K562 (cell line): ENCODE data around the gene CD48. TPM values are rescaled to one million over a fixed set of nuclear protein-coding genes. Genes with fewer than 3 reads are reported as not detected.
"Not testable (repeated sequence)": the region's sequence is repeated elsewhere in the genome, so short reads cannot be mapped to it uniquely, and the experiment has no call there.

Experiments used
- ARID1B ChIP-seq: fragments of 450-650 bp; IDR thresholded peaks from 2 replicates; pipeline ENCODE4 v1.6.1; 2016; ENCODE audit warnings: antibody characterized with exemption, mild to moderate bottlenecking, inconsistent platforms
- CBFA2T3 ChIP-seq: fragments of 450-650 bp; IDR thresholded peaks from 2 replicates; pipeline ENCODE4 v1.6.1; 2017
- DDX20 ChIP-seq: fragments of 450-650 bp; IDR thresholded peaks from 2 replicates; pipeline ENCODE4 v1.6.1; 2016; ENCODE audit warnings: missing genetic modification characterization, low read depth, mild to moderate bottlenecking, missing compliant biosample characterization, moderate library complexity
- GTF2A2 ChIP-seq: IDR thresholded peaks from 2 replicates; pipeline ENCODE4 v1.6.1; 2016; ENCODE audit warnings: mild to moderate bottlenecking, missing genetic modification characterization, missing compliant biosample characterization
- HBP1 ChIP-seq: fragments of 450-650 bp; formaldehyde crosslinking; IDR thresholded peaks from 2 replicates; pipeline ENCODE4 v1.4.0; 2022; ENCODE audit warnings: missing genetic modification characterization
- MEF2D ChIP-seq: conservative IDR thresholded peaks from 2 replicates; pipeline ENCODE4 v1.6.1; 2016; ENCODE audit warnings: low read depth, missing genetic modification characterization, missing compliant biosample characterization
- PATZ1 ChIP-seq: fragments of 250-450 bp; sonication (Bioruptor Pico); IDR thresholded peaks from 2 replicates; pipeline ENCODE4 v1.5.0; 2020; ENCODE audit warnings: mild to moderate bottlenecking, borderline replicate concordance
- SOX6 ChIP-seq: fragments of 450-650 bp; IDR thresholded peaks from 2 replicates; pipeline ENCODE4 v1.6.1; 2014; ENCODE audit warnings: mild to moderate bottlenecking
- TEAD2 ChIP-seq: fragments of 450-650 bp; IDR thresholded peaks from 2 replicates; pipeline ENCODE4 v1.6.1; 2016; ENCODE audit warnings: missing genetic modification characterization, control low read depth, missing compliant biosample characterization
- TEAD4 ChIP-seq, 2 experiments: sonication (generic) in 1 of 2; formaldehyde crosslinking in 1 of 2; IDR thresholded peaks; 2 replicates each; pipeline versions ENCODE4 v1.6.1 to v1.8.0; 2012 to 2022; ENCODE audit warnings: borderline replicate concordance in 1 of 2, inconsistent platforms in 1 of 2, low read length in 1 of 2, mild to moderate bottlenecking in 1 of 2, missing genetic modification reagents in 1 of 2
- ZBTB12 ChIP-seq: fragments of 250-450 bp; sonication (Bioruptor Pico); IDR thresholded peaks from 2 replicates; pipeline ENCODE4 v1.4.0; 2020
- ZEB2 ChIP-seq: fragments of 450-650 bp; IDR thresholded peaks from 2 replicates; pipeline ENCODE4 v1.6.1; 2016
- ZKSCAN3 ChIP-seq: fragments of 250-450 bp; sonication (Bioruptor Pico); IDR thresholded peaks from 2 replicates; pipeline ENCODE4 v1.4.0; 2020
- ZNF212 ChIP-seq: fragments of 450-650 bp; formaldehyde crosslinking; IDR thresholded peaks from 2 replicates; pipeline ENCODE4 v1.4.0; 2020; ENCODE audit warnings: mild to moderate bottlenecking
- ZNF23 ChIP-seq: fragments of 250-450 bp; sonication (Bioruptor Pico); IDR thresholded peaks from 2 replicates; pipeline ENCODE4 v1.4.0; 2020; ENCODE audit warnings: mild to moderate bottlenecking
- ZNF239 ChIP-seq: fragments of 250-450 bp; sonication (Bioruptor Pico); IDR thresholded peaks from 2 replicates; pipeline ENCODE4 v1.4.0; 2020; ENCODE audit warnings: mild to moderate bottlenecking
- ZNF311 ChIP-seq: fragments of 250-450 bp; sonication (Bioruptor Pico); IDR thresholded peaks from 2 replicates; pipeline ENCODE4 v1.4.0; 2020; ENCODE audit warnings: mild to moderate bottlenecking, moderate library complexity
- ZNF347 ChIP-seq: fragments of 450-650 bp; formaldehyde crosslinking; IDR thresholded peaks from 2 replicates; pipeline ENCODE4 v1.4.0; 2020; ENCODE audit warnings: low read depth, mild to moderate bottlenecking, moderate library complexity
- ZNF41 ChIP-seq: fragments of 250-450 bp; sonication (Bioruptor Pico); conservative IDR thresholded peaks from 2 replicates; pipeline ENCODE4 v1.4.0; 2020; ENCODE audit warnings: mild to moderate bottlenecking
- ZNF592 ChIP-seq: fragments of 450-650 bp; IDR thresholded peaks from 2 replicates; pipeline ENCODE4 v1.6.1; 2017; ENCODE audit warnings: antibody characterized with exemption, mild to moderate bottlenecking
- polyA plus RNA-seq, 8 experiments: library from polyadenylated mRNA; depleted of rRNA in 4 of 8; stranded (reverse) in 5 of 8; unstranded in 3 of 8; fragments of >200 nt; fragmentation: Nextera tagmentation in 2 of 8; fragmentation: Illumina TruSeq in 1 of 8; extraction: Ambion mirVana in 2 of 8; extraction: Trizol in 1 of 8; gene quantifications; 2 replicates each; pipeline versions ENCODE4 v1.2.1 to v1.2.3, GENCODE V29; 2011 to 2014; ENCODE audit warnings: inconsistent platforms in 1 of 8, missing spikeins in 1 of 8
- total RNA-seq, 7 experiments: library from RNA; depleted of rRNA in 6 of 7; stranded (reverse); fragments of >200 nt in 6 of 7; fragmentation: Illumina TruSeq in 2 of 7; extraction: Trizol in 2 of 7; gene quantifications; 2 replicates each; pipeline versions ENCODE4 v1.2.1 to v1.2.3, GENCODE V29; 2011 to 2021; ENCODE audit warnings: low replicate concordance in 1 of 7

Gene CD48
- total and polyA plus RNA-seq, 9 of the 15 experiments (the other 6 are each of a cell fraction or from before 2014, with no cell fraction given), result 0.10 to 0.42 (median 0.29) TPM; not detected in 3

GRCh38 chr1:160652065-160652641, 59.5 kb downstream of the CD48 start (continued):
- TF ChIP-seq PATZ1 (CRISPR knock-in tag) (0 out of 2 replicates have a peak, but pooled peaks have one; percentile 27), TEAD4 (IDR thresholded peaks at IDR 0.05; ENCODE audit: low read length) (0 out of 2 replicates have a peak, but pooled peaks have one; percentile 28), MEF2D (tag) (peak; percentile 80), ZBTB12 (CRISPR knock-in tag) (0 out of 2 replicates have a peak, but pooled peaks have one; percentile 49), ZNF592 (peak; percentile 97), ZKSCAN3 (CRISPR knock-in tag) (0 out of 2 replicates have a peak, but pooled peaks have one; percentile 19), ZNF23 (peak; percentile 78), GTF2A2 (0 out of 2 replicates have a peak, but pooled peaks have one; percentile 65), ZNF347 (0 out of 2 replicates have a peak, but pooled peaks have one; percentile 27), ZNF212 (CRISPR knock-in tag) (0 out of 2 replicates have a peak, but pooled peaks have one; percentile 71), ARID1B (peak; percentile 21; the same call in 1 of the 2 replicates), CBFA2T3 (0 out of 2 replicates have a peak, but pooled peaks have one; percentile 32), DDX20 (tag) (peak; percentile 90), ZEB2 (peak; percentile 75), ZNF239 (CRISPR knock-in tag) (peak; percentile 76), ZNF41 (CRISPR knock-in tag) (peak; percentile 80), SOX6 (peak; percentile 44; the same call in 1 of the 2 replicates), HBP1 (CRISPR knock-in tag) (peak; percentile 73; the same call in 1 of the 2 replicates), ZNF311 (CRISPR knock-in tag) (peak; percentile 95), TEAD2 (0 out of 2 replicates have a peak, but pooled peaks have one; percentile 50)
- TF ChIP-seq TEAD4 (CRISPR knock-in tag; IDR thresholded peaks at IDR 0.05; ENCODE audit: borderline replicate concordance), result not testable (repeated sequence)
